GM12872 (cell line): Measurements from ENCODE around the gene CLIP4.
A peak's percentile ranks its signal among the peaks of the same experiment; 100 is the strongest.

ENCODE experiments used
- TF ChIP-seq, protein P1 (sequence below): IDR thresholded peaks from 3 replicates; pipeline ENCODE4 v1.5.1; 2011; ENCODE audit warnings: low read depth, mild to moderate bottlenecking, low read length, moderate library complexity; ENCODE audit not compliant: insufficient read depth

CLIP4 gene

DNA sequence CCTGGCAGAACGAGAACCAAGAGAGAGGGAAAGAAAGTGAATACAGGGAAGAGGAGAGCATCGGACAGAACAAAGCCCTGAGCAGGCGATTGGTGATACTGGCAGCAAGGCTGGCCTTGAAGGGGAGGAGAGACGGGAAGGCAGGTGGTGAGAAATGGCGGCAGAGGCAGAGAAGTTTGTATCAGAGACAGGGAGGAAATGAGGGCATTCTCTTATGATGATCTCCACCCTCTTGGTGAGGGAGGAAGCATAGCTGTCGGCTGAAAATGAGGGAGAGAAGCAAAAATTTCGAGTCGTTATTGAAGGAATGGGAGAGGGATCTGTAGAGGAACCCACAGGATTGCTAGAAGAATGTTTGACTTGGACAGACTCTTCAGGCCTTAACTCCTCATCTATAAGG lies 80.6 kb downstream of the CLIP4 start:
- TF ChIP-seq, protein P1, sequence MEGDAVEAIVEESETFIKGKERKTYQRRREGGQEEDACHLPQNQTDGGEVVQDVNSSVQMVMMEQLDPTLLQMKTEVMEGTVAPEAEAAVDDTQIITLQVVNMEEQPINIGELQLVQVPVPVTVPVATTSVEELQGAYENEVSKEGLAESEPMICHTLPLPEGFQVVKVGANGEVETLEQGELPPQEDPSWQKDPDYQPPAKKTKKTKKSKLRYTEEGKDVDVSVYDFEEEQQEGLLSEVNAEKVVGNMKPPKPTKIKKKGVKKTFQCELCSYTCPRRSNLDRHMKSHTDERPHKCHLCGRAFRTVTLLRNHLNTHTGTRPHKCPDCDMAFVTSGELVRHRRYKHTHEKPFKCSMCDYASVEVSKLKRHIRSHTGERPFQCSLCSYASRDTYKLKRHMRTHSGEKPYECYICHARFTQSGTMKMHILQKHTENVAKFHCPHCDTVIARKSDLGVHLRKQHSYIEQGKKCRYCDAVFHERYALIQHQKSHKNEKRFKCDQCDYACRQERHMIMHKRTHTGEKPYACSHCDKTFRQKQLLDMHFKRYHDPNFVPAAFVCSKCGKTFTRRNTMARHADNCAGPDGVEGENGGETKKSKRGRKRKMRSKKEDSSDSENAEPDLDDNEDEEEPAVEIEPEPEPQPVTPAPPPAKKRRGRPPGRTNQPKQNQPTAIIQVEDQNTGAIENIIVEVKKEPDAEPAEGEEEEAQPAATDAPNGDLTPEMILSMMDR: no peak

DNA sequence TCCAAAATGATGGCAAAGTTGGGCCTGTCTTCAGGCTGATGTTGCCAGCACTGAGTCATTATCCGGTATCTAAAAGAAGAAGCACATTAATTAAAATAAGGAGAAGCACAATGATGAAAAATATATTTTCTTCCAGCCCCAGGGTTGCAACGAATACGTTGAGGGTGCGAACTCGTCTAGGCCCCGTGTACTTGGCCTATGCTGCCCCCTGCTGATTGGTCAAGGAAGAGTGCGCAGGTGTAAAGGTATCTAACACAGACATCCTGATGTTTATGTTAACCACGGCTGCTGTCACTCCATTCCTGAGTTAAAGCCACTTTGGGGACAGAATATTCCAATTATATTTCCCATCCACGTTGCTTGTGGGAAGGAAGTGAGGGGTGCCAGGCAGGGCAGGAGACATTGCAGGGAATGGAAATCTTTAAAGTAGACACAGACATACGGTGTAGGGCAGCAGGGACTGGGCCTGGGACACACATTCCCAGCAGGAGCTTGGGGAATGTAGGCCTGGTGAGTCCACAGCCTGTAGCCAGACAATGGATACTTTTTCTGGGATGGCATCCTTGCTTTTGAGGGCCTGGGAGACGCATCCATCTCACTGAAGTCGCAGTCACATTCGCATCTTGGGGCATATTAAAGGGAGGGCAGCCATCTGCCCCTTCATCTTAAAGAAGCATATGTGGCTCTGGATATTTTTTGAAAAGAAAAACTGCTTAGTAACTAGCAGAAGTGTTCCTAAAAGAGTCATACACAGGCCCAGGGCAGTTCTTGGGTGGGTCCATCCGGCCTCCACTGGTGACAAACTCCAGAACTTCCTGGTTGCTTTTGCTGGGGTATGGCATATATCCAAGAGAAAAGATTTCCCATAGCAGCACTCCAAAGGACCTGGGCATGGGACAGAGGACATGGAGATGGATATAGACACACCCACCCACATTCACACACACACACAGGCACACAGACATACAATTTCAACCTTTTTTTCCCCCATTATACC lies 81.9 kb downstream of the CLIP4 start:
- TF ChIP-seq, protein P1: peak; percentile 82

DNA sequence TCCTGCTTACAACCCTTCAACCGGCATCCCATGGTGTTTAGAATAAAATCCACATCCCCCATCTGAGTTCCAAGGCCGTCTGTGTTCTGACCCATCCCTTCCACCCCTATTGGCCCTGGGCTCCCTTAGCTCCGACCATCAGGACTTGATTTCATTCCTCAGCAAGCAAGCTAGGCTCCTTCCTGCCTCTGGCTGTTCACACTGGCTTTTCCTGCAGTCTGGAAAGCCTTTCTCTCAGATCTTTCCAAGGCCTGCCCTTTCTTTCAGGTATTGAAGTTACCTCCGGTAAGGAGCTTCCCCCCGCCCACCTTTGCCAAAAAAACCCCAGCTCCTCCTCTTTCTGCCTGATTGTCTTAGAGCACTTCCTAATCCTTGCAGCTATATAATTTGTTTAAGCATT lies 86.8 kb downstream of the CLIP4 start:
- TF ChIP-seq, protein P1: no peak

DNA sequence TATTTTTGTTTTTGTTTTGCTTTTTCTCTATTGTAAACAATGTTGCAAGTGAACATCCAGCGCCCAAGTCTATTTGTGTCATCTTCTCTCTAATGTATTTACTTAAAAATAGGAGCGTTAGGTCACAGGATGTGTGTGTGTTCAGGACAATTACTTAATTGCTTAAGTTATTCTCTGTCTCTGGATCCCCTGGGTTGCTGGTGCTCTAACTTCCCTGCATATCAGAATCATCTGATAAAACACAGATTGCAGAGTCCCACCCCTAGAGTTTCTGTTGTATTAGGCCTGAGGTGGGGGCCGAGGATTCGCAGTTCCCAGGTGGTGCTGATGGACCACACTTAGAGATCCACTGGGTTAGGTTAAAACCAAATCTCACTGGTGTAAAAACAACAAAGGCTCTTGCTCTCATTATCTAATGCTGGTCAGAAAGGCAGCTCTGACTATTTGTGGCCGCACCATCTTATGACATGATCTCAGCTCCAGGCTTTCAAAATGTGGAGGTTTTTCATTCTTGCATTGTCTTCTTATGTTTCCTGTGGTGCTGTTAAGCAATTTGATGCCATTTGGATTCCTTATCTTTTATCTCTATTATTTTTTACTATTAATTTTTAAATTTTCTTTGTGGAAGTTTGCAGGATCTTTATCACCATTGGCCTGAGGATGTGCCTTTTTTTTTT lies 87.7 kb downstream of the CLIP4 start:
- TF ChIP-seq, protein P1: no peak

DNA sequence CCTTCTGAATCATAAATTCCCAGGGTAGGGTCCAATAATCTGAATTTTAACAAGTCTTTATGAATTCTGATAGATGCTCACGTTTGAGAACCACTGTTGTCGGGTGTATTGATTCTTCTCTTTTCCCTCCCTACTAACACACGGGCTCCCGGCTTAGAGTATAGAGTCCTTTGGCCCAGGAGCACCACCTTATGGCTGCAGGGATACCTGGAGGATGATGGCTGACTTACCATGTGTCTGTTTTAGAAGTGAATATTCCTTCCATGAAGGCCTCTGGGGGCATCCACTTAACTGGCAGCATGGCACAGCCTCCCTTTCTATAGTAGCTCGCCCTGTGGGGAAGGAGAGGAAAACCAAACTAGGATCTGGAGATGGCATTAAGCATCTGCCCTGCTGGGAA lies 91.7 kb downstream of the CLIP4 start:
- TF ChIP-seq, protein P1: 0 out of 3 replicates have a peak, but pooled peaks have one; percentile 8

DNA sequence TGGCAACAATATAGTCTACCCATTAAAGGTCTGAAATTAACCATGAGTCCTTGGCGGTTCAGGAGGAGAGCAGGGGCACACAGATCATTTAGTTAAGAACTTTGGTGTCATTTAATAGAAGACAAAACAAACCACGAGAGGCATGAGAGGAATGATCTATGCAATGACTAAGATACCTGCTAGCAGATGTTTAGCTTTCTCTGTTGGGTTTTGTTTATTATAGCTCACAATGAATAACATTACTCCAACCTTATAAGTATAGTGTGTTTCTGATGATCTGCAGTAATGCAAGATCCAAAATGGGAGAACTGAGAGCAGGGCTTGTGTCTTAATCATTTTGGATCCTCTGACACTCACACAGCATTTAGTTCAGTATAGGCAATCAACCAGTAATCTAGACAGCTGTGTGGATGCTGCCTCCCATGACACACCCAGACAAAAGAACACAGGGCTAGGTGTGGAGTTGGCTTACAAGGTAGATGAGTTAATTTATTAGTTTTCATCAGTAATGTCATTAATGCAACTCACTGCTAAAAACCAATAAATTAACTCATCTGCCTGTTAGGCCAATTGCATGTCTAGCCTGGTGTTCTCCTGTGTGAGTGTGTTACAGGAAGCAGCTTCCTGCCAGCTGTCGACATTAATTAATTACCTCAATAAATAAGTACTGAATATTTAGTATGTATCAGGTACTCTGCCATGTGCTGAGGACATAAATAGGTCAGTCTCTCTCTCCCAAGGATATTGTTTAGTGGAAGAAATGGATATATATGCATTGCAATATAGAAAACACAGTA lies 92.3 kb downstream of the CLIP4 start:
- TF ChIP-seq, protein P1: no peak

DNA sequence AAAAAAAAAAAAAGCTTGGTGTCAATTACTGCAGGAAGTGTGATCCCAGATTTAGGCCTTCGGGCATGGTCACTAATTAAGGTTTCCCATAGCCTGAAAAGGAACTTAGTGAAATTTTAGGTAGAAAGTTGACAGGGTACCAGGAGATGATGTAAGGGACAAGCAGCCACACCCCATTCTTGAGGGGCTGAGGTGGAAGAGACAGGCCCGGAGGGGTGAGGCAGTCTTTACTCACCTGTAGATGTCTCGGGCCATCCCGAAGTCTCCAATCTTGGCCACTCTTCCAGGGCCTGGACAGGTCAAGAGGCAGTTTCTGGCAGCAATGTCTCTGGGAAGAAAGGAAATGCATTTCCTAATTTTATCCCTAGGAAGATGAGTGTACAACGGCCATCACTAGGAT lies 94.3 kb downstream of the CLIP4 start:
- TF ChIP-seq, protein P1: no peak
